Transverse colon (tissue), 4 donors: ENCODE results near the gene KRTAP10-1.

Experiments used
- CTCF ChIP-seq, 5 experiments: fragments of 200-600 bp in 3 of 5; fragments of 450-650 bp in 2 of 5; sonication (generic) in 3 of 5; IDR thresholded peaks; 1 replicate in 2 of 5; 2 replicates in 3 of 5; pipeline ENCODE4 v1.5.1; 2016 to 2017; ENCODE audit warnings: antibody characterized with exemption in 5 of 5, inconsistent platforms in 3 of 5, mild to moderate bottlenecking in 2 of 5, moderate library complexity in 1 of 5
- EP300 ChIP-seq: sonication (generic); formaldehyde crosslinking; IDR thresholded peaks from one replicate; pipeline ENCODE4 v1.6.1; 2017; ENCODE audit warnings: antibody characterized with exemption, low read depth
- POLR2A ChIP-seq: fragments of 450-650 bp; IDR thresholded peaks from one replicate; pipeline ENCODE4 v1.6.1; 2016; ENCODE audit warnings: antibody characterized with exemption, mild to moderate bottlenecking, moderate library complexity
- POLR2AphosphoS5 ChIP-seq, 3 donors: sonication (generic); formaldehyde crosslinking; IDR thresholded peaks; one replicate each; pipeline ENCODE4 v1.6.1; 2016; ENCODE audit warnings: antibody characterized with exemption in 3 of 3

- no peak for TF ChIP-seq CTCF (IDR thresholded peaks at IDR 0.05)
- TF ChIP-seq POLR2AphosphoS5 (IDR thresholded peaks at IDR 0.05) = no peak
- TF ChIP-seq POLR2A = no peak
- TF ChIP-seq EP300 = no peak
Measured at GRCh38 chr21:44564099-44564498, 24.1 kb upstream of the KRTAP10-1 start.
